Jurkat, Clone E6-1 (cell line): ENCODE results near the gene KRTAP6-2. TPM values are rescaled to one million over a fixed set of nuclear protein-coding genes. Genes with fewer than 3 reads are reported as not detected.

Experiments
- DNase-seq: peaks from one replicate; pipeline ENCODE4 v3.0.0-alpha.2; 2011; ENCODE audit warnings: low read depth, low spot score
- H3K4me3 ChIP-seq: 2 replicates; pipeline ENCODE4 v1.5.1; 2011; ENCODE audit warnings: mild to moderate bottlenecking, low read length, control low read depth, moderate library complexity
- polyA plus RNA-seq: library from polyadenylated mRNA; unstranded; fragments of >200 nt; gene quantifications from one replicate; pipeline ENCODE4 v1.2.1, GENCODE V29; 2012; ENCODE audit warnings: missing spikeins; ENCODE audit not compliant: insufficient read length, insufficient read depth

The KRTAP6-2 gene, protein sequence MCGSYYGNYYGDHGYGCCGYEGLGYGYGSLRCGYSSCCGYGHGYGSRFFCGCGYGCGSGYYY
- not detected for polyA plus RNA-seq

DNA sequence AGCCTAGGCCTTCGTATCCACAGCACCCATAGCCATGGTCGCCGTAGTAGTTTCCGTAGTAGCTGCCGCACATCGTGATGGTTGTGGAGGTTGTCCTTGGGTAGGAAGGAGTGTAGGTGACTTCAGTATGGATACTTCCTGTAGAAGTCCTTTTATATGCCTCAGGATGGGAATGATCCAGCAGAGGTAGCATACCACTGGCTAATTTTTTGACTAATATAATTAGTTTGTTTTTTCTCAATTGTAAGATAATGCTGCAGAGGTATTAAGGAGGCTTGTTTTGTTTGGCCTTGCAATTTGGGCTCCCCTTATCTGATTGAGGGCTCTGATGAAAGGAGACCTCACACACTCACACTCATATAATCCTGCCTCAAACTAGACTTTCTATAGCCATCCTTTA, at the start of gene KRTAP6-2:
Gene KRTAP6-2, minus strand, starts transcription at position 101 of the 400 bp plus-strand sequence. Its CDS starts 28 bp downstream, at position 73.
- H3K4me3 ChIP-seq: no peak within 1 kb of the TSS
- DNase-seq: no peak

DNA sequence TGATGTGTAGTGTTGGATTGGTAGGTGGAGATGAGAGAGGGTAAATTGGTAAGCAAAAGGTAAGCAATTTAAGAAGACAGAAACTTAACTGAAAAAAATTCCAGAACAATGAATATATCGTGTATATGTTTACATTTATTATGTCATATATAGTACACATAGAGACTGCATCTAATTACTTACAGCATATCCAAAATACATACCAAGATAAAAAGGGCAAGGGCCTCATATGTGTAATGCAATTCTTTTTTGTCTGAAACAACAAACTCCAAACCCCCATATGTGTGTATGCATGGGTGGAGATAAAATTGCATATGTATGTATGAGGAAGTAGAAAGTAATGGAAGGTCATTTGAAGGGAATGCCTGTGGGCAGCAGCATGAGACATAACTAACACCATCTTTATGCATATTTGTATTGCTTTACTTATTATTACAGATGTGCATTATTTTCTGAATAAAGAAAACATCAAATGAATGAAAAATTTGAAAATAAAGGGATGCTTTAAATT, 48.3 kb upstream of the KRTAP6-2 start:
- DNase-seq: no peak
- no peak overlapping the region for H3K4me3 ChIP-seq

DNA sequence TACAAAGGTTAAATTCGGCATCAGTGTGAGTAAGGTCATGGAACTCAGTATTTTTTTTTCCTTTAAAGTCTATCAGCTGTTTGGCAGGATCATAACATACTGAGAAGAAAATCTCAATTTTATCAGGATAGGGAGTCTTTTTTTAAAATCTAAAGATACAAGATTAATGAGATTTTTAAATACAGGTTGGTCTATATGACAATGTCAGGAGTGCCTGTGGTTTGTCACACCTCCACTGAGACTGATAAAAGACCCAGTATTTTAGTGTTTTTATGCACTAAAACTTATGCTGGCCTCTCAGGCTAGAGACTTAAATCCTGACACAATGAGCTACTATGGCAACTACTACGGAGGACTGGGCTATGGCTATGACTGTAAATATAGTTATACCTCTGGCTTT, 43.9 kb upstream of the KRTAP6-2 start, which contains the start of gene KRTAP20-3:
Gene KRTAP20-3, plus strand, starts transcription at position 301 of the 400 bp plus-strand sequence.
- DNase-seq: no peak
- H3K4me3 ChIP-seq: no peak within 1 kb of the TSS

DNA sequence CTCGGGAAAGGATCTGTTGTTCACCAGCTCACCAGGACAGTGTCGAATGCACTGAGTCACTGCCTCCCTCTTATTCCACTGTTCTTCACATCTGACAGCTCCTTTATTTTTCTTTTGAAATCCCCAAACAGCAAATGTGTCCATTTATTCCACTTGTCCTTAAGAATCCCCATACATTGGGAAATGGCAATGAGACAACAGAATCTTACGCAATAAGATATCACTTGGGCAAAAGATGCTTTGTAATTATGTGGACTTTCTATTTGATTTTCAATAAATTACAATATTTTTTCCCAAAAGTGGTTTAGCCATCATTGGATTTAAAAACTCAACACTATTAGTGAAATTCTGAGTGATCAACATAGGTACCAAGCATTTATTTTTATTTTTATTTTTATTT, 40.0 kb upstream of the KRTAP6-2 start:
- no peak overlapping the region for H3K4me3 ChIP-seq
- DNase-seq: no peak

DNA sequence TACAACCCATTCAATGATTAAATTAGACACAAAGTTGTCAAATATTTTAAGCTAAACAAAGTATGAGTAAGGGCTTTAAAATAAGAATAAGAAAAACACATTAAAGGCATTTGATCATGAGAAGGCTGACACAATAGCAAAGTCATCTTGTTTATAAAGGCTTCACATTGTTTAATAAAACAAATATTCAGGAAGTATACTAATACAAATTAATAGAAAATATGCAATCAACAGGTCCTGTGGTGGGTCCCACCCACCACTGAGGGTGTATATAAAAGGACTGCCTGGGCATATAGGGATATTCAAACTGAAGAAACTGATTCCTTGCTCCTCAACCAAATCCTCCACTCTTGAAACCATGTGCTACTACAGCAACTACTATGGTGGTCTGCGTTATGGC, 36.2 kb upstream of the KRTAP6-2 start, which contains the start of gene KRTAP20-2:
Gene KRTAP20-2, plus strand, starts transcription at position 301 of the 400 bp plus-strand sequence. Its CDS starts 58 bp downstream, at position 359.
- no peak within 1 kb of the TSS for H3K4me3 ChIP-seq
- no peak for DNase-seq

DNA sequence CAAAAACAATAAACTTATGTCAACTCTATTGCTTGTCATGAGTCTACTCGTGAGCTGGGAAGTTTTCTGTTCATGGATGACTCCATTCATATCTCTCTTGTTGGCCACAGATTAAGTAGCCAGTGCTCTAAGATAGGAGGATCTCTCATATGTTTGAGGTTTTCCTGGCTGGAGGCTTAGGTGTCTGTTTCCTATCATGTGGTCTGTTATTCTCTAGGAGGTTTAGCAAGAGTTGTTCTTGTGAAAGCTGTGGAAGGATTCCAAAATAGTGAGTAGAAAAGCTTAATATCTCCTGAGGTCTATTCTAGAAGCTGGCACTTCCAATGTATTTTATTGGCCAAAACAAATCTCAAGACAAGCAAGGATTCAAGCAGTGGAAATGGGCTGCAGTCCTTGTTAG, 30.5 kb upstream of the KRTAP6-2 start:
- no peak overlapping the region for H3K4me3 ChIP-seq
- no peak for DNase-seq

DNA sequence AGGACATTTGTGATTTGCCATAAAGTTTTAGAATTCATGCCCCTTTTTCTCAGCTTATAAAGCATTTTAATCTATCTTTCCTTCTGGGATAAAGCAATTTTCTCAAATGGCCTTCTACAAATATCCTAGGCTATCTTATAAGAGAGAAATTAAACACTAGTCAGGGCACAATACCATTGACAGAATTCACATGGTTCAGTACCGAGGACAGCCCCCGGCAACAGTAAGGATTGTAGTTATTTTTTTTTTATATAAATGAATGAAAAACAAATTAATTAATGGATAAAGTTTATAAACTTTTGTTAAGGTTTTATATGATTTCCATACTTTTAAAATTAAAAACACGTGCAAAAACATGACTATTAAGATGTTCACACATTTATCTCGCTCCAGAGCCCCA, 29.4 kb upstream of the KRTAP6-2 start:
- no peak for DNase-seq
- no peak overlapping the region for H3K4me3 ChIP-seq

DNA sequence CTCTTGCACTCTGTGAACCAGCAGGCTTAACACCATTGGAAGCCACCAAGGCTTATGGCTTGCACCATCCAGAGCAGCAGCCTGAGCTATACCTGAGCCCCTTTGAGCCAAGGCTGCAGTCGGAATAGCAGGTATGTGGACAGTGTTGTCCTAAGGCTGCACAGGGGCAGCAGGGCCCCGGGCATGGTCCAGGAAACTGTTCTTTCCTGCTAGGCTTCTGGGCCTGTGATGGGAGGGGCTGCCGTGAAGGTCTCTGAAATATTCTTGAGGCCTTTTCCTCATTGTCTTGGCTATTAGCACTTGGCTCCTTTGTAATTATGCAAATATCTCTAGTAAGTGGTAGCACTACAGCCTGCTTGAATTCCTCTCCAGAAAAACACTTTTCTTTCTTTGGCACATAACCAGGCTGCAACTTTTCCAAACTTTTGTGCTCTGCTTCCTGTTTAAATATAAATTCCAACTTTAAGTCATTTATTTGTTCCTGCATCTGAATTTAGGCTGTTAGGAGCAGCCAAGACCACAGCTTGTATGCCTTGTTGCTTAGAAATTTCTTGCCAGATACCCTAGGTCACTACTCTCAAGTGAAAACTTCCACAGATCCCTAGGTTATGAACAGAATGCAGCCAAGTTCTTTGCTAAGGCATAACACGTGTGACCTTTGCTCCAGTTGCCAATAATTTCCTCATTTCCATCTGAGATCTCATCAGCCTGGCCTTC, 26.9 kb upstream of the KRTAP6-2 start:
- no peak overlapping the region for H3K4me3 ChIP-seq
- no peak for DNase-seq

DNA sequence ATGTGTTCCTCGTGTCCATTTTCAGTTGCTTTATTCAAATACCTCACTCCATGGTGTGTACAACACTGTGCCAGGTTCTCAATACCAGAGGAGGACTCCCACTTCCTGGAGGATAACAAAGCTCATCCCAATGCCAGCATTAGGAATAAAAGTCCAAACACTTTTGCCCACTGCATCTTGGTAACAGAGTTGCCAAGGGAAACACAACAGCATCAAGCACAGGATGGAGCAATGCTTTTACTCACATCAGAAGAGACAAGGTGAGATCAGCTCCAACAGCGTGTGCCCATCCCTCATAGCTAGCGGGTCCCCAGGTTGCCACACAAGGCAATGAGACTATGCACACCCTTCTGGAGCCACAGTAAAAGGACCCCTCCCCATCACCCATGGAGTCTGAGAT, 24.7 kb upstream of the KRTAP6-2 start:
- H3K4me3 ChIP-seq: no peak overlapping the region

DNA sequence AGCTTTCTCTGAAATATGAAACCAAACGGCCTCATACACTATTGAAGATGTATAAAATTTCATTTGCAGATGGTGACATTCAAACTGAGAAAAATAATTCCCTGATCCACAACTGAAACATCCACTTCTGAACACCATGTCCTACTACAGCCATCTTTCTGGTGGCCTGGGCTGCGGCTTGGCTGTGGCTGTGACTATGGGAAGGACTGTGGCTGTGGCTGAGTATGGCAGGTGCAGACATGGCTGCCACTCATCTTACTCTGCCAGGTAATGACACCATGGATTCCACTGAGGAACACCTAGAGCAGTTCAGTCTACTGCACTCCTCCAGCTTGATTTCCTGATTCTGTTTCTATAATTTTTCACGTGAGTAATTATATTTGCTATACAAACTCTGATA, 21.8 kb upstream of the KRTAP6-2 start, which contains the start of gene KRTAP20-4:
Gene KRTAP20-4, plus strand, starts transcription at position 106 of the 400 bp plus-strand sequence.
- no peak for DNase-seq
- H3K4me3 ChIP-seq: no peak within 1 kb of the TSS

More for the DNA sequence above, 24.7 kb upstream of the KRTAP6-2 start:
- no peak for DNase-seq

DNA sequence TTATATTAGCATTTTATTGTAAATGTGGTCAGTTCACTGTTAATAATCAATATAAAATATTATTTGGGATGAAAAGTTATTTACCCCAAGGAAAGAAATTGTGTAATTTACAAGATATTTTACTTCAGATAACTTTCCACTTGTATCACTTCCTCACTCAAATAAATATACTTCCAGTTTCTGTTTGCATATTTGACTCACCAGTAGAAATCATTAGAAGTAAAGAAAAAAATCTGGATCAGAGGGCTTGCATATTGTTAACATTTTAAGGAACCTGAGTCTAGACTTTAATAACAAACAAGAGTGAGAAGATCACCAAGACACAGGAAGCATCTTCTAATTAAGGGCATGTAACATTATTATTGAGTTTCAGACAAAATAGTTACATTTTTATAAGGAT, 21.4 kb upstream of the KRTAP6-2 start:
- no peak for DNase-seq
- no peak overlapping the region for H3K4me3 ChIP-seq

DNA sequence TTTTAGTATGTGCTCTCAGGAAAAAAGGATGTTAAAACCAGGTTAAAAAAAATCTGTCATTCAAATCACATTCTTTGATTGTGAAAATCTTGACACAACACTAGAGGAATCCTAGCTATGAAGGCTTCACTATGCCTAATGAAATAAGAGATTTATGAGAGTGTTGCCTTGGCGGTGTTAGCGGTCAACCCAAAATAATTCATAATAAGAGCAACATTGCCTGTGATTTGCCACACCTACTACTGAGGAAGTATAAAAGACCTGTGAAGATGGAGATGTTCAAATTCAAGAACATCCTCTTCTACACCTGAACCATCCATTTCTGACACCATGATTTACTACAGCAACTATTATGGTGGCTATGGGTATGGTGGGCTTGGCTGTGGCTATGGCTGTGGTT, 17.4 kb upstream of the KRTAP6-2 start, which contains the start of gene KRTAP20-1:
Gene KRTAP20-1, plus strand, starts transcription at position 301 of the 400 bp plus-strand sequence. Its CDS starts 30 bp downstream, at position 331.
- DNase-seq: no peak
- no peak within 1 kb of the TSS for H3K4me3 ChIP-seq

DNA sequence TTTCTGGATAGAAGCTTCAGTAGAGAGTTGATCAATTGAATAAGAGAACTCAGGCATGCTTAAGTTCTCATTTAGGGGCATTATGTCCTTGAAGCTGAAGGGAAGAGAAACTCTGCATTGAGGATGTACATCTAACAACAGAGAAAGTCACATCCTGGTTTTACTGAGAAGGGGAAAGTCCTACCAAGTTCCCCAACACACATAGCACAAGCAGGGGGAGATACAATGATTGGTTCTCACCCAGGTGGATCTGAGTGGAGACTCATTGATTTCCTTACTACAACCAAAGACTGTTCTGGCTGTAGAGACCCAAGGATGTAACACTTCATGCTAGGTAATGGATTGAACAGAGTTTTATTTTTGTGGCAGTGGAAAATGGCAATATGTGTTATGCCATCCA, 16.5 kb upstream of the KRTAP6-2 start:
- DNase-seq: no peak
- no peak overlapping the region for H3K4me3 ChIP-seq

DNA sequence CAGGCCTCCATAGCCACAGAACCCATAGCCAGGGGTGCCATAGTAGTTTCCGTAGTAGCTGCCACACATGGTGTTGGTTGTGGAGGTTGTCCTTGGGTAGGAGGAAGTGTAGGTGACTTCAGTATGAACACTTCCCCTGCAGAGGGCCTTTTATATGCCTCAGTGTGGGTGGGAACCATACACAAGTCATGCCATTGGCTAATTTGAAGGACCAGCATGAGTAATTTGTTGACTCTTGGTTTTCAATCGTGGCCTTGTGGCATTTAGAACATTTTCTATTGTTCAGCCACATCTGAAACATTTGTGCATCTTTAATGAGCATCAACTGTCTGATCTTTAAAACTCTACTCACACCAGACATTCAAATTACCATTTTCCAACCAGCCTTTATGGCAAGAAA, 15.1 kb upstream of the KRTAP6-2 start, which contains the start of gene KRTAP6-1:
Gene KRTAP6-1, minus strand, starts transcription at position 95 of the 400 bp plus-strand sequence. Its CDS starts 26 bp downstream, at position 69.
- no peak for DNase-seq
- no peak within 1 kb of the TSS for H3K4me3 ChIP-seq

DNA sequence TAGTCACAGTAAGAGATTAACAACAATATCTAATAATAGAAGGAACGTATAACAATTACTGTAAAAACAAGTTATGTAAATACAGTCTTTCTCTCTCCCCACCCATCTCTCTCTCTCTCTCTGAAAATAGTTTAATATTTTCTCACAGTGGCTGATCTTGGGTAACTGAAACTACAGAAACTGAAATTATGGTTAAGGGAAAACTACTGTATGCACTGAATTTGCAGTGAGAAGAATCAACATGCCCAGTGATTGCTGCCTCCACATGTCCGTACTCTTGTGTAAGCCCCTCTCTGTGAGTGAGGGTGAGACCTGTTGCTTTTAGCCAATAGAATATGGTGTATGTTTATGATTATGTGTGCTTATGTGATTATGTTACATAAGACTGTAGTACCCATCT, 13.4 kb upstream of the KRTAP6-2 start:
- H3K4me3 ChIP-seq: no peak overlapping the region
- DNase-seq: no peak

DNA sequence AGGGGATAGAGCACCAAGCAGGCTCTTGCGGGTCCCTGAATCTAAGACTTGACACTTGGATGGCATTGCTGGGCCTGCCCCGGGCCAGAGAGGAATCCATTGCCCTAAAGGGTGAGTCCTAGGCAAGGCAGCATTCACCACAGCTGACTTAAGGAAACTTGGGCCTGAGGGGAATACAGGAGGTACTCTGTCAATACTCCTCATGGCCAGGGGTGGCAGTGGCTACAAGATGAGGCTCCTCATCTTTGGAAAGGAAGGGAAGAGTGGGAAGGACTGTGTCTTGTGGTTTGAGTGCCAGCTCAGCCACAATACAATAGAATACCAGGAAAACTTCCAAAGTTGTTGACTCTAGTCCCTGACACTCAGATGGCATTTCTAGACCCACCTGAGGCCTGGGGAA, 7.3 kb upstream of the KRTAP6-2 start:
- no peak for DNase-seq
- H3K4me3 ChIP-seq: no peak overlapping the region

DNA sequence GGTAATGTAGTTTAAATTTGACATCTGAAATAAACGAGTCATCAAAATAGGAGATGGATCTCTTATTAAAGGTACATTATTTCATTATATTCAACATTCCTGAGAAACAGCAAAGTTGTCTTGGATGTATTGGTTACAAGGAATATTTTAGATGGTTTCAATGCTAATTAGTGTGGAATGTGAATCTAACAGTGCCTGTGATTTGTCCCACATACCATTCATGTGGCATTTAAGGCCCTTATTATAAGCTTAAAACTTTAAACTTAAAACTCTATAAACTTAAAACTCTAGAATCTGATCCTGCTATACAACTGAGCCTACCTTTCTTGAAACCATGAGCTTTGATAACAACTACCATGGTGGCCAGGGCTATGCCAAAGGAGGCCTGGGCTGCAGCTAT, 2.1 kb upstream of the KRTAP6-2 start, which contains the start of gene KRTAP22-1:
Gene KRTAP22-1, plus strand, starts transcription at position 301 of the 400 bp plus-strand sequence.
- no peak for DNase-seq
- no peak within 1 kb of the TSS for H3K4me3 ChIP-seq

DNA sequence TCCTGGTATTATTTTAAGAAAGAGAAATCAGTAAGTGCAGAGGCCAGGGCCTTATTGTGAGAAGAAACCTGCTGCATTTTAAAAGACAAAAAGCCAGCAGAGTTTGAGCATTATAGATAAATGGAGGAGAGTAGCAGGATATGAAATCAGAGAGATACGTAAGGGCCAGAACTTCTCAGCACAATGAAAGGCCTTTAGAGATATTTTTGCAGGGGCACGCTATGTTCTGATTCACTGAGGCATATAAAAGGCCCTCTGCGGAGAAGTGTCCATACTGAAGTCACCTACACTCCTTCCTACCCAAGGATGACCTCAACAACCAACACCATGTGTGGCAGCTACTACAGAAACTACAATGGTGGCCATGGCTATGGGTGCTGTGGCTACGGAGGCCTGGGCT, 6.6 kb downstream of the KRTAP6-2 start, which contains the start of gene KRTAP6-3:
Gene KRTAP6-3, plus strand, starts transcription at position 301 of the 400 bp plus-strand sequence. Its CDS starts 6 bp downstream, at position 307.
- no peak for DNase-seq

DNA sequence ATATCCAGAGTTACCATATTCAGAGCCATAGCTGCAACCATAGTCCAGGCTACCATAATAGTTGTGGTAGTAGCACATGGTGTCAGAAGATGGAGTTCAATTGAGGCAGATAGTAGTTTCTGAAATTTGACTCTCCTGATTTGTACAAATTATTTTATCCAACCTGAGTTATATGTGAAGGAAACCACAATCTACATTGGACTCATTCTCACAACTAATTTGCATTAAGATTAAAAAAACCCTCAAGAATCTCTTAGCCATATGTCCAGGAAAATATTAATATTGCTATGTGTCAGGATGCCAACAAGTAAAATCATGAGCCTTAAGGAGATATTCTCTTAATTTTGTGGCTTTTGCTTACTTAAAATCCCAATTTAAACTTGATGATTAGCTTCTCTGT, 8.4 kb downstream of the KRTAP6-2 start, which contains the start of gene KRTAP22-2:
Gene KRTAP22-2, minus strand, starts transcription at position 101 of the 400 bp plus-strand sequence.
- DNase-seq: no peak
- H3K4me3 ChIP-seq: no peak within 1 kb of the TSS

More for the DNA sequence above, 6.6 kb downstream of the KRTAP6-2 start, which contains the start of gene KRTAP6-3:
- no peak within 1 kb of the TSS for H3K4me3 ChIP-seq

DNA sequence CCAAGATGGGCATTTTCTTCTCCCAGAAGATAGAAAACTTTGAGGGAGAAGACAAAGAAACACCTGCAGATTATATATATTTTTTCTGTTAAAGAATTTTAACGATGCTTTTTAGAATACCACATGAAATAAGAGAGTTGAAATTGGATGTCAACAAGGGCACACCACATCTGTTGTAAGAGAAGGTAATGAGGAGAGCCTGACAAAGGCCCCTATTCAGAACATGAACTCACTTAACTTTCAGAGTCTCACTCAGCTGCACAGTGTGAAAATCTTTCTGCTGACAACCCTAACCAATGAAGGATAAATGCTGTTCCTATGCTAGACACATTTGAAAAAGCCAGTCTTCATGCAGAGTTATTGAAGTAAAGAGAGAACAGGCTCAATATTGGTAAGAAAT, 15.8 kb downstream of the KRTAP6-2 start:
- DNase-seq: no peak
- H3K4me3 ChIP-seq: no peak overlapping the region
